Smooth muscle cell of the brain vasculature (primary cell): ENCODE measurements around the gene ARCN1.

Experiments used
- DNase-seq: peaks from one replicate; pipeline ENCODE4 v3.0.0-alpha.2; 2012; ENCODE audit warnings: low read depth, low spot score

ARCN1 gene

DNA sequence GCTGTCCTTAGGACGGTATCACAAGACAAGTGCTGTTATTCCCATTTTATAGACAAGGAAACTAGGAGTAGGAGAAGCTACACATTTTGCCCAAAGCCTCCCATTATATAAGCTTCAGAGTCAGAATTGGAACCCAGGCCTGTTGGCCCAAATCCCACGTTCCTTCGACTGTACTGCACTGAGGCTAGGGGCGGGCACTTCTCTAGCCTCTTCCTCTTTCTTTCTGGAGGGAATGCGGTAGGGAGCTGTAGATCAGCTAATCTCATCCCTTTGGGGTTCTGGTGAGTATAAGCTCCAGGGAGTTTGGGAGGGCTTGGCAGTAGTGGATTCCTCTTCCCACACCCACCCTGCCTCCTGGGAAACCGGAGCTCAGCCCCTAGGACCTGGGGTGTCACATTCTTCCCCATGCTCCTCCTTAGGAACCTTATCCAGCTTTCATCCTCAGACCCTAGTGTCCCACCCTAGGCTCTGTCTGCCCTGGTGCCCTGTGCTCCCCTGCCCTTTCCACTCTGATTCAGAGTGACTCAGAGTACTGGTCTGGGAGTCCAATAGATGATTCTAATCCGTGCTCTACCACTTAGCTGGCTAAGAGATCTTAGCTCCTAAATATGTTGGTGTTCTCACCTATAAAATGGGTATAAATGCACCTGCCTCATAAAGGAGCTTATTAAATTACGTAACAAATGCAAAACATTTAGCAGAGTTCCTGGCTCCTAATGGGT lies 64.5 kb downstream of the ARCN1 start:
- DNase-seq = no peak

DNA sequence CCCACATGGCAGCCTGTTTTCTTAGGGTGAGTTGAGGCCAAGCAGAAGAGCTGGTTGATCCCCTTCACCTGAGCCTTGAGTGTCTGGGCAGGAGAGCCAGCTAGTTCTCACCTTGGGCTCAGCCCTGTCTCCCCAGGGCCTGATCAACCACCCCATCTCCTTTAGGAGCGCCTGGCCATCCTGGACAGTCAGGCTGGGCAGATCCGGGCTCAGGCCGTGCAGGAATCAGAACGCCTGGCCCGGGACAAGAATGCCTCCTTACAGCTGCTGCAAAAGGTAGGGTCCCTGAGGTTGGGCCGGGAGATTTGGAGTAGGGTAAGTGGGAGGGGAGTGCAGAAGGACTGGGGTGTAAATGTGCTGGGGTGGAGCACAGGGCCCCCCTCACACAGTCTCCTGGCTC lies 66.5 kb downstream of the ARCN1 start:
- no peak for DNase-seq

DNA sequence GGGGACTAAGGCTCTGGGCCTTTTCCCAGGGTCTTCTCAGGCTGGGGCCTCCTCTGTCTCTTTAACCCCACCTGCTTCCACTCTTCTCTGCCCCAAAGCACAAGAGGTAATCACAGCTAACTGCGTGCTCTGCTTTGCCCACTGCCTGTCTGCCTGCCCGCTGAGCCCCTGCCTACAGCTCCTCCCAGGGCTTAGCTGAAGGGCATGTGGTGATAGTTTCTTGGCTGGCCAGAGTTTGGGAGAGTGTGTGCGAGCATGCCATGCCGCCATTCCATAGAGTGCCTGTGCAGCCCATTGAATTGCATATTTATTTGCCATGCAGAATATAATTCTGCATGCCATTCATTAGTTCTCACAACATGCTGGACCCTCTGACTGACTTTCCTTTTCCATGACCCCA lies 67.7 kb downstream of the ARCN1 start:
- DNase-seq = no peak

DNA sequence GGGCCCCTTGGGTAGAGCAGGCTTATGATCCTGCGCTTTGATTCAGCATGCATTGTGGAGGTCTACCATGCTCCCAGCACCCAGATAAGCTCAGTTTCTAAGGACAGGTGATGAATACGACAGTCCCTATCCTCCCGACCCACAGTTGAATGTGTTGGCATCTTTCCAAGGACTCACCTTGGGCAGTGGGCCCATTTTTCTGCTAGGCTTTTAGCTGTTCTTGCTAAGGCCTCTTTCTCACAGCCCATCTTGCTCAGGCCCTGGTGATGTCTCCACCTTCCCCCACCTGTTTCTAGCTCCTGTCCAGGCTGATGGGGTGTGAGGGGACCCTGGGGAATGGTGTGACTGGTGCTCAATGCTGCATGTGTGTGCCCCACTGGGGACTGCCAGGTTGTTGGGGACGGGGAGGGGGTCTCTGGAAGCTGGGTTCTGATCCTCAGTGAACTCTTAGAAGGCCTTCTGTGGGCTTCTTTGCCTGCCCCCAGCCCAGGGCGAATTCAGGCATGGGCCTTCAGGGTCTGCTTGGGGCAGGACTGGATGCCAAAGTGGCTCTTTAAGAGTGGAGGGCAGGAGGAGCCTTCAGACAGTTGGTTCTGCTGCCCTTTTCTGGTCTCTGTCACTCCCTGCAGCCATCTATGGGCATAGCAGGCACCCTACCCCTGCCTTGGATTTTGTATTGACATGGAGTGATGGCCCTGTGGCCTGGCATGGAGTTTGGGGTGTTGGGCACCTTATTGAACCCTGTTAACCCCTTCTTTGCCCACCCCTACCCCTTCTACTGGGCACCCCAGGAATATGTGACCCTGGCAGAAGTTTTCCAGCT lies 68.3 kb downstream of the ARCN1 start:
- DNase-seq = no peak

DNA sequence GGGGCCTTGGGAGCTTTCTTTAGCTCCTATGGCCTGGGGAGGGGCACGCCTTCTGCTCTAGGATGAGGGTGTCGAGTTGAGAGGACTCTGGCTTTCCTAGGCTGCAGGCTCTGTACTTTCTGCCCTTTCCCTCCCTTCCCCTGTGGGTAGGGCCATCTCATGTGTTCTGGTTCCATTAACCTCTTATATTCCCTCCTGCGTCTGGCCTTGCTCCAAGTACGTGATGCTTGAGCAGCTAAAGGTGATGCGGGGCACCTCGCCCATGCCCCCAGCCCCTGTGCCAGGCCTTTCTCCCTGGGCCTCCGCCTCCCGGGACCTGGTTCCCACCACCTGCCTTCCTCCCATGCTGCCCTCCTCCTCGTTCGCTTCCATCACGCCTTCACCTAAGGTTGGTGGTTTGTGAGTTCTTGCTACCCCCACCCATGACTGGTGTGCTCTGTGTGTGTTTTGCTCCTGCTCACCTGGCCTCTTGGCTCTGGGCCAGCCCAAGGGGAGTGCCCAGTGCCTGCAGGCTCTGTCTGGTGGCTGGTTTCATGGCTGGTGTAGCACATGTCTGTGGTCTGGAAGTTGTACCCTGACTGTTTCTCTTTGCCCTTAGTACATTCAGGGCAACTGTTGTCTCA lies 69.3 kb downstream of the ARCN1 start:
- no peak for DNase-seq

DNA sequence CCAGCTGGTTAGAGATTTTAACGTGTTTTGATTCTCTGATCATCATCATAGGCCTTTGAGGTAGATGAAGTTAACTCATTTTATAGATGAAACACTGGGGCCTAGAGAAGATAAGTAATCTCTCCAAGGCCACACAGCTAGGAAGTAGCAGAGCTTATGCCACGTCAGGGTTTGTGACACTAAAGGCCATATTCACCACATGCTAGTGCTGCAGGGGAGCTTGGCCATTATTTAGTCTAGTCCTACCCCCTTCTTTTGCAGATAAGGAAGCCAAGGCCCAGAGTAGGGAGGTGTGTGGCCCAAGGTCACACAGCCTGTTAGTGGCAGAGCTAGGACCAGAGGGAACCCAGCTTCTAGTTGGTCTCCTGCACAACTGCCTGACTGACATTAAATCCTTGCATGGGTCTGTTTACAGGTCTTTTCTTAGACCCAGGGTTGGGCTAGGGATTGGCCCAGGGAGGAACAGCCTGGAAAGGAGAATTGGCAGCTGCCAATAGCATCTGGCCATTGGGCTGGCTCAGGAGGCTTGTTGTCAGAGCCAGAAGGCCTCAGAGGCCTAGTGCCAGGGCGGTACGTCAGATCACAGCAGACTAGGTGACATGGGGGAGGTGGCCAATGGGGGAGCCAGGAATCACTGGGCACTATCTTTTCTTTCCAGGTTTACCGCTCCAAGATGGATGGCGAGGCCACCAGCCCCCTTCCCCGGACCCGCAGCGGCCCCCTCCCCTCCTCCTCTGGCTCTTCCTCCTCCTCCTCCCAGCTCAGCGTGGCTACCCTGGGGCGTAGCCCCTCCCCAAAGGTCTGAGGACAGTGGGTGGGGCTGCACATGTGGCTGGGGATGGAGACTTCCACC lies 71.2 kb downstream of the ARCN1 start:
- DNase-seq = no peak

DNA sequence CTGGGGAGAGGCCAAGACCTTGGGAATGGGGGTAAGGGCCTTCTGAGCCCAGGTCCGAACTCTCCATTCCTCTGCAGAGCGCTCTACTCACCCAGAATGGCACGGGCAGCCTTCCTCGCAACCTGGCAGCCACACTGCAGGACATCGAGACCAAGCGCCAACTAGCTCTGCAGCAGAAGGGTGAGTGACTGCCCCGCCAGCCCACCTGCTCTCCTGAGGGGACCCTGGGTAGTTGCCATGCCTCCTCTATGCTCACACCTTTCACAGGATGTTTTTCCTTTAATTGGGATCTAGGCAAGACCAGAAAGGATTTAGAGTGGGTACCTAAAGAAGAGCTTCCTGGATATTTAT lies 71.8 kb downstream of the ARCN1 start:
- DNase-seq = no peak

DNA sequence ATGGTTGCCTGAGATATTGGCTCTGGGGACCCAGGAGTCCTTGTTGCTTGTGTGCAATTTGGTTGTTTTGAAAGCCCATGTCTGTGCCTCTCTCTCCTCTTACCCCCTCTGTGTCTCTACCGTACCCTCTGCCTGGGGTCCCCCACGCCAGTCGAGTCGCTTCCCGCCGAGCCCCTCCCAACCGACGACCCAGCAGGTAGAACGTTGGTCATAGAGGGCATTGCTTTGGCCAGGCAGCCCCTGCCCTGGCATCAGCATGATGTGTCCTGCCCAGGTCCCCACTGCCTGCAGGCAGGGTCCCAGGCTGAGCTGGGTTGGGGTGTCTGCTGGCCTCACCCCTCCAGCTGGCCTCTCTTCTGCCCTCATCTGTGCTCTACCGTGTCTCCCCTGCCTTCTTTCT lies 72.3 kb downstream of the ARCN1 start:
- no peak for DNase-seq

DNA sequence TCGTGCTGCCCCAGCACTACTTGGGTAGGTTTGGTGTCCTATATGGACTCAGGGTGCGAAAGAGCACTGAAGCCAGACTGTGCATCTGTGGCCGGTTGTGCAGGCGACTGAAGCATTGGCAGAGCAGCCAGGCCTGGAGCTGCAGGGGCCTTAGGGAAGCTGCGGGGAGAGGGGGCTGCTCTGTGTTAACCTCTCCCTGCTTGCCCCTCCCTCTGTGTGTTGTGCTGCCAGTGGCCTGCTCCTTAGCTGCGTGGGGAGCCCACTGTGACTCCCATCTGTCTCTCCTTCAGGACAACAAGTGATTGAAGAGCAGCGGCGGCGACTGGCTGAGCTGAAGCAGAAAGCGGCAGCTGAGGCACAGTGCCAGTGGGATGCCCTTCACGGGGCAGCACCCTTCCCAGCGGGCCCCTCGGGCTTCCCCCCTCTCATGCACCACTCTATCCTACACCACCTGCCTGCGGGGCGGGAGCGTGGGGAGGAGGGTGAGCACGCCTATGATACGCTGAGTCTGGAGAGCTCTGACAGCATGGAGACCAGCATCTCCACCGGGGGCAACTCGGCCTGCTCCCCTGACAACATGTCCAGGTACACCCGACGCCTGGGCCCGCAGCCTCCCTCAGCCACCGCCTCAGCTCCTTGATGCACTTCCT lies 73.0 kb downstream of the ARCN1 start:
- no peak for DNase-seq

DNA sequence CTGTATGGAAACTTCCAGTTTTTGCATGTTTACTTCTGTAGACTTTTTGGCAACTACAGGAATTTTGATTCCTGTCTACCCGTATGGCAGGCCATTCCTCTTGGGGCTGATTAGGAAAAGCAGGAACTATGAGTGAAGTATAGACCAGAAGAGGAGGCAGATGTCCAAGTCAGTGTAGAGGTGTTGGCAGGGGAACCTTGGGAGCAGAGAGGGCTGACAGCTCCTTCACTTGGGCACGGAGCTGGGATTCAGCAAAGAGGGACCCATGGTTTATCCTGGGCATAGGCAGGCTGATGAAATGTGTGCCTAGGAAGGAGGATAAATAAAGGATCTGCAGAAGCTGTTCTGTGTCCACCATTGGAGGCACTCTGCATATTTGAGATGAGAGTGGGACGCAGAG lies 74.2 kb downstream of the ARCN1 start:
- DNase-seq = no peak

DNA sequence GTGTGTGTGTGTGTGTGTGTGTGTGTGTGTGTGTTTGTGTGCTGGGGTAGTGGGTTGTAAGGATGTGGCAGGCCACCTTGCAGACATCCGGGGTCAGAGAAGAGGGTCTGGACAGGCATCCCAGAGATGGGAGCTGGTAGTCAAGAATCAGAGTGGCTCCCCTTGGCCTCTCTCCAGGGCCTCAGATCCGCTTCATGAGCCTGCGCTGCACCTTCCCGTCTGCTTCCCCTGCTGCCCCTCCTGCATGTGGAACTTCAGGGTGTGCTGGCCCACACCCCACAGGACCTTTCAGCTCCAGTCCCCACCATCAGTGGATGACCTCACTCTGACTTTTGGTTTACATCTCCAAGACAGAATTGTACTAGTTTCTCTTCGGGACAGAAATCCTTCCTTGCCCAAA lies 76.1 kb downstream of the ARCN1 start:
- no peak for DNase-seq

DNA sequence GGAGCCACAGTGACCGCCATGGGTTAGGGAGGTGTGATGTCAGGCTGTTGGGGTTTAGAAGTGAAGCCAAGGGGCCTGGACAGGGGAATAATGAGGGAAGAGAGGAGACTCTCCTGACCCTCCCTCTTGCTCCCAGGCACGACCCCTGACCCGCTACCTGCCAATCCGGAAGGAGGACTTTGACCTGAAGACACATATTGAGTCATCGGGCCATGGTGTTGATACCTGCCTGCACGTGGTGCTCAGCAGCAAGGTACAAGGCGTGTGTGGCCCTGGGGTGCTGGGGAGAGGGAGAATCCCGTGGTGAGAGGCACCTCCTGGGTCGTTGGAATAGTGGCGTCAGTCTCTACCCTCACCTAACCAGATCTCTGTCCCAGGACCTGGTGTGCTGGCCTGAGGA lies 77.7 kb downstream of the ARCN1 start:
- no peak for DNase-seq

DNA sequence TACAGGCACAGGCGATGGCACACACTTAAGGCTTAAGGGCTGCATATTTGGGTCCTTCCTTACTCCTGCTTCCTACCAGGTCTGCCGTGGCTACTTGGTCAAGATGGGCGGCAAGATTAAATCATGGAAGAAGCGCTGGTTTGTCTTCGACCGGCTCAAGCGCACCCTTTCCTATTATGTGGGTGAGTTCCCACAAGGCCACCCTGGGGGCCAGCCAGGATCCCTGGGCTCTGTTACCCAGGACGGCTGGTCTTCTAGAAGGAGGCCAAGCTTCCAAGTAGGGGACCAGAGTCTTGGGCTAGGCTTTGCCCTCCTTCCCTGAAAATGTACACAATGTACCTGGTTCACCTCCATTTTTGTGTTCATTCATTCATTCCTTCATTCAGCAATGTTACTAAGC lies 78.2 kb downstream of the ARCN1 start:
- DNase-seq = no peak

DNA sequence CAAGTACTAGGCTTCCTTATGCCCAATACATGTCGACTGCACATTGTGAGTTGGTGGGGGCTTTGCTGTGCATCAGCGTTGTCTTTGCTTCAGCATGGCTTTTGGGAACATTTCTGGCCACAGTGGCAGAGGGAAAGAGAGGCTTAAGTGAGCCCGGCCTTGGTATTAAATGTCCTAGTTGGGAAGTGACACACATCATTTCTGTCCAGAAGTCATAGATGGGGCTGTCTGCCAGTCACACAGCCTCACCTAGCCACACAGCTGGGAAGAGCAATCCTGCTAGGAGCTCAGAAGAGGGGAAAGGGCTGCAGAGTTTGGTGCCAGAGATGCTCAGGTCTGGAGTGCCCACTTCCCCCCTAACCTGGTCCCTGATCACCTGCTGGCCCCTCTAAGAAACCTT lies 79.6 kb downstream of the ARCN1 start:
- DNase-seq = no peak
